Activated naive CD4-positive, alpha-beta T cell treated with anti-CD3 and anti-CD28 coated beads, Interleukin-2, amount 50 U/mL, for 24 hours (primary cell): ENCODE data around the gene NLRP5.
"Not testable (repeated sequence)": the region's sequence is repeated elsewhere in the genome, so short reads cannot be mapped to it uniquely, and the experiment has no call there.

Experiments used
- H3K27ac Mint-ChIP-seq: one replicate; pipeline ENCODE4 v1.8.0; 2021; ENCODE audit warnings: mild to moderate bottlenecking, mixed read lengths
- H3K27me3 Mint-ChIP-seq: one replicate; pipeline ENCODE4 v1.8.0; 2021; ENCODE audit warnings: mixed read lengths
- H3K36me3 Mint-ChIP-seq: one replicate; pipeline ENCODE4 v1.8.0; 2021; ENCODE audit warnings: mixed read lengths
- H3K4me1 Mint-ChIP-seq: one replicate; pipeline ENCODE4 v1.8.0; 2021; ENCODE audit warnings: mixed read lengths
- H3K4me3 Mint-ChIP-seq: one replicate; pipeline ENCODE4 v1.8.0; 2021; ENCODE audit warnings: mild to moderate bottlenecking, mixed read lengths
- H3K9me3 Mint-ChIP-seq: one replicate; pipeline ENCODE4 v1.8.0; 2021; ENCODE audit warnings: mixed read lengths

NLRP5 gene

GRCh38 chr19:56020355-56020975 lies 33.9 kb downstream of the NLRP5 start:
- H3K4me1 Mint-ChIP-seq, H3K4me3 Mint-ChIP-seq, H3K27ac Mint-ChIP-seq, H3K27me3 Mint-ChIP-seq, H3K36me3 Mint-ChIP-seq, H3K9me3 Mint-ChIP-seq: not testable (repeated sequence)

- Mint-ChIP-seq H3K4me3 (no peak overlapping the region), H3K9me3 (no peaks in the 10 kb centered on the region), H3K27ac (no peak overlapping the region), H3K4me1 (no peaks in the 10 kb centered on the region), H3K36me3 (no peaks in the 10 kb centered on the region), H3K27me3 (peaks cover 2% of the 10 kb centered on the region)
Measured at GRCh38 chr19:56026769-56027168, 40.2 kb downstream of the NLRP5 start.

GRCh38 chr19:56053596-56053995 lies 67.0 kb downstream of the NLRP5 start:
- Mint-ChIP-seq H3K4me1 (no peaks in the 10 kb centered on the region), H3K4me3 (no peak overlapping the region), H3K27ac (no peak overlapping the region), H3K9me3 (no peaks in the 10 kb centered on the region), H3K27me3 (peaks cover 14% of the 10 kb centered on the region), H3K36me3 (peaks cover 3% of the 10 kb centered on the region)

GRCh38 chr19:56066152-56067023 lies 79.8 kb downstream of the NLRP5 start:
- H3K36me3 Mint-ChIP-seq = no peaks in the 10 kb centered on the region
- peaks cover 13% of the 10 kb centered on the region for H3K4me1 Mint-ChIP-seq
- H3K27ac Mint-ChIP-seq = no peak overlapping the region
- H3K9me3 Mint-ChIP-seq = no peaks in the 10 kb centered on the region
- peaks cover 21% of the 10 kb centered on the region for H3K27me3 Mint-ChIP-seq
- peak overlapping the region; percentile 58 for H3K4me3 Mint-ChIP-seq

- H3K27ac Mint-ChIP-seq = no peak overlapping the region
- no peak overlapping the region for H3K4me3 Mint-ChIP-seq
- H3K9me3 Mint-ChIP-seq = no peaks in the 10 kb centered on the region
- no peaks in the 10 kb centered on the region for H3K36me3 Mint-ChIP-seq
- peaks cover 7% of the 10 kb centered on the region for H3K27me3 Mint-ChIP-seq
- peaks cover 13% of the 10 kb centered on the region for H3K4me1 Mint-ChIP-seq
Measured at GRCh38 chr19:56069642-56070041, 83.1 kb downstream of the NLRP5 start.

- Mint-ChIP-seq H3K9me3 (no peaks in the 10 kb centered on the region), H3K27me3 (peaks cover 5% of the 10 kb centered on the region), H3K4me1 (peaks cover 9% of the 10 kb centered on the region), H3K4me3 (no peak overlapping the region), H3K36me3 (no peaks in the 10 kb centered on the region), H3K27ac (no peak overlapping the region)
Measured at GRCh38 chr19:56071151-56071550, 84.6 kb downstream of the NLRP5 start.

GRCh38 chr19:56076498-56076897 lies 89.9 kb downstream of the NLRP5 start:
- H3K9me3 Mint-ChIP-seq = no peaks in the 10 kb centered on the region
- H3K27ac Mint-ChIP-seq = no peak overlapping the region
- H3K4me1 Mint-ChIP-seq = peaks cover 9% of the 10 kb centered on the region
- H3K36me3 Mint-ChIP-seq = no peaks in the 10 kb centered on the region
- no peak overlapping the region for H3K4me3 Mint-ChIP-seq
- peaks cover 5% of the 10 kb centered on the region for H3K27me3 Mint-ChIP-seq

- peaks cover 5% of the 10 kb centered on the region for H3K27me3 Mint-ChIP-seq
- H3K9me3 Mint-ChIP-seq = no peaks in the 10 kb centered on the region
- no peak overlapping the region for H3K27ac Mint-ChIP-seq
- no peak overlapping the region for H3K4me3 Mint-ChIP-seq
- no peaks in the 10 kb centered on the region for H3K36me3 Mint-ChIP-seq
- peaks cover 9% of the 10 kb centered on the region for H3K4me1 Mint-ChIP-seq
Measured at GRCh38 chr19:56079609-56080008, 93.0 kb downstream of the NLRP5 start.

GRCh38 chr19:56080669-56081401 lies 94.3 kb downstream of the NLRP5 start:
- H3K27ac Mint-ChIP-seq = no peak overlapping the region
- H3K9me3 Mint-ChIP-seq = no peaks in the 10 kb centered on the region
- peaks cover 4% of the 10 kb centered on the region for H3K27me3 Mint-ChIP-seq
- no peaks in the 10 kb centered on the region for H3K36me3 Mint-ChIP-seq
- peaks cover 9% of the 10 kb centered on the region for H3K4me1 Mint-ChIP-seq
- H3K4me3 Mint-ChIP-seq = peak overlapping the region; percentile 69

- peaks cover 3% of the 10 kb centered on the region for H3K27me3 Mint-ChIP-seq
- H3K4me1 Mint-ChIP-seq = peaks cover 9% of the 10 kb centered on the region
- no peak overlapping the region for H3K27ac Mint-ChIP-seq
- H3K4me3 Mint-ChIP-seq = no peak overlapping the region
- no peaks in the 10 kb centered on the region for H3K9me3 Mint-ChIP-seq
- H3K36me3 Mint-ChIP-seq = no peaks in the 10 kb centered on the region
Measured at GRCh38 chr19:56083668-56084067, 97.1 kb downstream of the NLRP5 start.

GRCh38 chr19:56084835-56085536 lies 98.4 kb downstream of the NLRP5 start:
- Mint-ChIP-seq H3K36me3 (peaks cover under 1% of the 10 kb centered on the region), H3K4me3 (no peak overlapping the region), H3K4me1 (peaks cover 9% of the 10 kb centered on the region), H3K9me3 (no peaks in the 10 kb centered on the region), H3K27ac (no peak overlapping the region), H3K27me3 (peaks cover 3% of the 10 kb centered on the region)

- Mint-ChIP-seq H3K27me3 (peaks cover 3% of the 10 kb centered on the region), H3K9me3 (no peaks in the 10 kb centered on the region), H3K36me3 (peaks cover 2% of the 10 kb centered on the region), H3K27ac (no peak overlapping the region), H3K4me1 (peaks cover 8% of the 10 kb centered on the region), H3K4me3 (no peak overlapping the region)
Measured at GRCh38 chr19:56085571-56086275, 99.1 kb downstream of the NLRP5 start.

GRCh38 chr19:56086671-56087430 lies 100.3 kb downstream of the NLRP5 start:
- Mint-ChIP-seq H3K27me3 (no peaks in the 10 kb centered on the region), H3K4me3 (no peak overlapping the region), H3K4me1 (peaks cover 6% of the 10 kb centered on the region), H3K9me3 (no peaks in the 10 kb centered on the region), H3K27ac (no peak overlapping the region), H3K36me3 (peaks cover 2% of the 10 kb centered on the region)

- Mint-ChIP-seq H3K27ac (no peak overlapping the region), H3K4me1 (peaks cover 6% of the 10 kb centered on the region), H3K27me3 (no peaks in the 10 kb centered on the region), H3K36me3 (peaks cover 5% of the 10 kb centered on the region), H3K4me3 (no peak overlapping the region), H3K9me3 (no peaks in the 10 kb centered on the region)
Measured at GRCh38 chr19:56087647-56088496, 101.3 kb downstream of the NLRP5 start.
